IPS DF 6.9 (cell line): ENCODE data around the gene KRT25.

Experiments
- DNase-seq: peaks from one replicate; pipeline ENCODE4 v3.0.0-alpha.2; 2013; ENCODE audit warnings: low read depth, low spot score
- H3K27ac ChIP-seq: one replicate; pipeline ENCODE4 v1.5.1; 2013; ENCODE audit warnings: low read length, control low read depth
- H3K27me3 ChIP-seq: 2 replicates; pipeline ENCODE4 v1.6.1; 2013; ENCODE audit warnings: mild to moderate bottlenecking, low read length; ENCODE audit not compliant: control insufficient read depth, insufficient read depth
- H3K36me3 ChIP-seq: 2 replicates; pipeline ENCODE4 v1.6.1; 2013; ENCODE audit warnings: low read length; ENCODE audit not compliant: control insufficient read depth, insufficient read depth
- H3K4me1 ChIP-seq: 2 replicates; pipeline ENCODE4 v1.6.1; 2013; ENCODE audit warnings: low read length; ENCODE audit not compliant: control insufficient read depth, insufficient read depth
- H3K4me3 ChIP-seq: 2 replicates; pipeline ENCODE4 v1.5.1; 2013; ENCODE audit warnings: mild to moderate bottlenecking, low read length
- H3K9me3 ChIP-seq: 2 replicates; pipeline ENCODE4 v1.6.1; 2013; ENCODE audit warnings: low read length, inconsistent platforms; ENCODE audit not compliant: control insufficient read depth, insufficient read depth
- WGBS: extraction: QIAGEN DNeasy Blood & Tissue Kit; methylation state at CpG from one replicate; pipeline ENCODE4 v1.1.7; 2013; ENCODE audit warnings: mixed read lengths, missing lambda C conversion rate; ENCODE audit not compliant: insufficient read length, insufficient coverage; 5-methylcytosine and 5-hydroxymethylcytosine counted together

The KRT25 gene

DNA sequence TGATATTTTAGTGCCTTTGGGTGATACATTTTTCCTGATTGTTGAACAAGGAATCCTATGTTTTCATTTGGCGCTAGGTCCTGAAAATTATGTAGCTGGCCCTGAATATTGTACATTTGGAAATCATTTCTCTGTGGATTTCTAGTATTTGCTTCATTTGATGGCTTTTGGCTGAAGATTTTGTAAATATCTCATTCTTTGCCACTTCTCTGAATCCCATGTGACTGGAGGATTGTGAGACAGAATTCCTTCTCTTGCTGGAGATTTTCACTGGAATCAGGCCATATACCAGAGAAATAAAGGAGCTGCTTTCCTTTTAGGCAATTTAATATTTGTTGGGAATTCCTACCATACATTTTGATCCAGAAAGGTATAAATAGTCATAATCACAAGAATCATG is 36.0 kb upstream of the KRT25 start:
- Histone ChIP-seq H3K36me3 (no peaks in the 10 kb centered on the region), H3K4me3 (no peak overlapping the region), H3K27ac (no peak overlapping the region), H3K9me3 (no peaks in the 10 kb centered on the region), H3K27me3 (no peaks in the 10 kb centered on the region), H3K4me1 (no peaks in the 10 kb centered on the region)
- no CpG with 5 or more reads among the region's 1 CpG for WGBS
- no peak for DNase-seq

DNA sequence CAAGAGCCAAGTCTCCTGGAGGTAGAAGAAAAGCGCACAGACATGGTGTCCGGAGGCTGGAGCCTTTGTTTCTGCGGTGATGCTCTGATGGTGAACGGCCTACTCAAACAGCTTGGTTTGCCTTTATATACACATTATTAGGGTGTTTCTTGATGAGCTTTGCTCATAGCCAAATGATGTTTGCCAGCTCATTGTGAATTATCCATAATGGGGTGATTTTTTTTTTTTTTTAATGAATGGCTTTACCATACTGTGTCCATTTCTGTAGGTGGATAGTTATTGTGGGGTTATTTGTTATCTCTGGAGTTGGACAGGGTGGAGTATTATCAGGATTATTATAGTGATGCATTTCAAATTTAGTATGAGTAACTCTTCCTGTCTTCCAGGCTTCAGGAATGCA is 27.3 kb upstream of the KRT25 start, which contains the start of gene KRT27:
TSS of gene KRT27 (minus strand) at position 101 of the 400 bp plus-strand sequence. CDS start at position 44, 57 bp downstream.
- no peak for DNase-seq
- no CpG with 5 or more reads among the region's 4 CpGs for WGBS
- Histone ChIP-seq H3K36me3 (no peaks in the 10 kb centered on the region), H3K27ac (no peak within 1 kb of the TSS), H3K9me3 (no peaks in the 10 kb centered on the region), H3K4me3 (no peak within 1 kb of the TSS), H3K4me1 (no peaks in the 10 kb centered on the region), H3K27me3 (no peaks in the 10 kb centered on the region)

DNA sequence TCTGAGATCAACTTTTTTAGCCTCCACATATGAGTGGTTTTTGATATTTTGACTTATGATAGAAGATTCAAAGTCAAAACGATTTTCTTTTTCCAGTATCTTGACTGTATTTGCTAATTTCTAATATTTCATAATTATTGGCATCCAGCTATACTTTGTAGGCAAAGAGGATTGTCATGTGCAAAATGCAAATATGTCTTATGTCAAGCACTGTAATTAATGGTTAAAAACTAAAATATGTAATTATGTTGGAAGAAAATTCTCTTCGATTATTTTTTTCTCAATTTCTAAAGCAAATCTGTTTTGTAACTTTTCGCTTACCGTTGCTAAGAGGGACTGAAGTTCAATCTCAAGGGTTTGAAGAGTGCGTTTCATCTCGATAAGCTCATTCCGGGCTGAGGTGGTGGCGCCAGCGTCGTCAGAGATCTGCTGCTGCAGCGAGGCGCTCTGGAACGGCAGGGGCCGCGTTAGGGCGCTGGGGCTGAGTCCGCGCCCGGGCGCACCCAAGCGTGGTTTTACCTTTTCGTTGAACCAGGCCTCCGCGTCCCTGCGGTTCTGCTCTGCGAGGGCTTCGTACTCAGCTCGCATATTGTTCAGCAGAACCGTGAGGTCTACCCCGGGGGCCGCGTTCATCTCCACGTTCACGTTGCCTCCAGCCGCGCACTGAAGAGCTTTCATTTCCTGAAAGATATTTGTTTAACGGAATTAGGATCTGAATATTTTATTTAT is 24.2 kb upstream of the KRT25 start:
- no peaks in the 10 kb centered on the region for H3K36me3 ChIP-seq
- DNase-seq, result no peak
- no peaks in the 10 kb centered on the region for H3K4me1 ChIP-seq
- H3K9me3 ChIP-seq, result no peaks in the 10 kb centered on the region
- H3K27ac ChIP-seq, result no peak overlapping the region
- no peaks in the 10 kb centered on the region for H3K27me3 ChIP-seq
- H3K4me3 ChIP-seq, result no peak overlapping the region
- WGBS, result no CpG with 5 or more reads among the region's 37 CpGs

DNA sequence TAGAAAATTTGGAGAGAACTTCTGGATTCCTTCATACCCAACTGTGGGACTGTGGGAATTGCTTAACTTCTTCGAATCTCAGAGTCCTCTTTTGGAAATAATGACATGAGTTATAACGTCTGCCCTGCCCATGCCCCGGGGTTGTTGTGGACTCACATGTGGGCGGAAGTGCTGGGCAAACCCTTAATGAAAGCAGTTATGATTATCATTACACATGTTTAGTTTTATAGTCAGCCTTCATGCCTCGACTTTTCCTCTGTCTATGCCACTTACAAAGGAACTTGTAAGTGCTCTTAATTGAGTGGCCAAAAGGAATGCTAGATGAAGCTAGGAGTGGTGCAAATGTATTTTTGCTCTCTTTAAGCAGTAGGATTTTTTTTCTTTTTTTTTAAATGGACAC is 23.3 kb upstream of the KRT25 start:
- no CpG with 5 or more reads among the region's 5 CpGs for WGBS
- DNase-seq, result no peak
- no peaks in the 10 kb centered on the region for H3K27me3 ChIP-seq
- H3K9me3 ChIP-seq, result no peaks in the 10 kb centered on the region
- no peaks in the 10 kb centered on the region for H3K4me1 ChIP-seq
- H3K27ac ChIP-seq, result no peak overlapping the region
- no peak overlapping the region for H3K4me3 ChIP-seq
- no peaks in the 10 kb centered on the region for H3K36me3 ChIP-seq

DNA sequence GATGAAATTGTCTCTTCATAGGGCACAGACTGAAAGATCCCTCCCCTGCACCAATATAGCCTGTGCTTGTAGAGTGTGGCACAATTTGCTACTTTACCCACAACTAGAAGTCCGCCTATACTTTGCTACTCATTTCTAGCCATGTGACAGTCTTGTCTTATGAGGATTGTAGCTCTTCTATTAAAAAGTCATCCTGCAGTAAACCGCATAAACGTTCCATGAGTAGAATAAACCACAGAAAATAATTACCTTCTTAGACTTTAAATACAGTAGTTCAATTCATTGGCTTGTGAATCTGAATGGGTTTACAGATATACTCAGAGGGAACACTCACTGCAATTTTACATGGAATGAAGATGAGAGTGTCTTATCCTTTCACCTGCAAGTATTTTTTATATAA is 22.8 kb upstream of the KRT25 start:
- DNase-seq, result no peak
- Histone ChIP-seq H3K27me3 (no peaks in the 10 kb centered on the region), H3K4me1 (no peaks in the 10 kb centered on the region), H3K4me3 (no peak overlapping the region), H3K9me3 (no peaks in the 10 kb centered on the region), H3K27ac (no peak overlapping the region), H3K36me3 (no peaks in the 10 kb centered on the region)
- no CpG with 5 or more reads among the region's 3 CpGs for WGBS

DNA sequence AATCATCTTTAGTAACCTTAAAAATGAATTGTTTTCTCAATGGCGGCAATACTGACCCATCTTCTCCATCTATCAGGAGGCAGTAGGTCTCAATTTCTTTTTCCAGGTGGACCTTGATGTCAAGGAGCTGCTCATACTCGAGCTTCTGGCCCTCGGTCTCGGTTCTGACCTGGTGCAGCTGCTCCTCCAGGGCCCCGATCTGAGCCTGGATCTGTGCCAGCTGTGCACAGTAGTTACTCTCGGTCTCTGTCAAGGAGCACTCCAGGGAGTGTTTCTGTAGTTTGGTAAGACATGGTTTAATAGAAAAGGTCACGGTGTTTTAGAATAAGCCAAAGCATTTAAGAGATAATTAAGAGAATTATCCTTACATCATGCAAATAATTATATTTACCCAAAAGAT is 22.3 kb upstream of the KRT25 start:
- Histone ChIP-seq H3K4me1 (no peaks in the 10 kb centered on the region), H3K27ac (no peak overlapping the region), H3K27me3 (no peaks in the 10 kb centered on the region), H3K9me3 (no peaks in the 10 kb centered on the region), H3K4me3 (no peak overlapping the region), H3K36me3 (no peaks in the 10 kb centered on the region)
- DNase-seq, result no peak
- no CpG with 5 or more reads among the region's 7 CpGs for WGBS

DNA sequence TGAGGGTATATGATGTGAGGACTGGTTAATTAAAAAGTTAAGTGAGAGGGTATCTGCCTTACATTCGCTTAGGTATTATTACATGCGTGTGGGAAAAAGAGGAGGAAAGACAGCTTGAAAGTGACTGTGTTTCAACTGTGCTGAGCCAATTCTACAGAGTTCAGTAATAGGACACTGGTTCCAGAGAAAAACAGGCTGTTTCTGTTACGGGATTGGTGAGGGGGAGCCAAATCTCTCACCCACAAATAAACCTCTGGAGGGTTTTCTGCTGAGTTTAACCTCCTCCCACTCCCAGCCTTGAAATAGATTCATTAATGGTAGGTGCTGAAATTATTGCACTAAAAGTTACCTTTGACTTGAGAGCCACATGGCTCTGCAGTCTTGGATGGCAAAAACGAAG is 20.8 kb upstream of the KRT25 start:
- no peaks in the 10 kb centered on the region for H3K4me1 ChIP-seq
- H3K4me3 ChIP-seq, result no peak overlapping the region
- no peak overlapping the region for H3K27ac ChIP-seq
- DNase-seq, result no peak
- no peaks in the 10 kb centered on the region for H3K36me3 ChIP-seq
- no peaks in the 10 kb centered on the region for H3K9me3 ChIP-seq
- no peaks in the 10 kb centered on the region for H3K27me3 ChIP-seq
- WGBS, result no CpG with 5 or more reads among the region's 4 CpGs

DNA sequence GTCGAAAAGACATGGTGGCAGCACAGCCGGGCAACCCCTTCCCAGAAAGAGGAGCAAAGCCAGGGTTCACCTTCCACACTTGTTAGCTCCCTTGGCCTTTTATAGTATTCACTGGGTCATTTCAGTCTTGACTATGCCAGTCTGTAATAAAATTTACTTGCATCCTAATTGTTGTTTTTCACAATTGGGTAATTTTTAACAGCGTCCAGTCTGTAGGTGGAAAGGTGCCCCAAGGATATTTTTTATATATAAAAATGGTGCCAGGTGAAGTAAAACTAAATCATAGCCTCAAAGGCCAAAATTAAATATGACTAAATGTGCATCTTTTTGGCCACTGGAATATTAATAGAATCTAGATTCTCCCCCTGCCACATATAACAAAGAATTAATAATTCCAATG is 17.0 kb upstream of the KRT25 start, which contains the start of gene KRT26:
TSS of gene KRT26 (minus strand) at position 101 of the 400 bp plus-strand sequence. CDS start at position 13, 88 bp downstream.
- H3K4me3 ChIP-seq, result no peak within 1 kb of the TSS
- no peaks in the 10 kb centered on the region for H3K27me3 ChIP-seq
- no peak for DNase-seq
- no CpG with 5 or more reads among the region's 3 CpGs for WGBS
- no peaks in the 10 kb centered on the region for H3K4me1 ChIP-seq
- H3K27ac ChIP-seq, result no peak within 1 kb of the TSS
- no peaks in the 10 kb centered on the region for H3K36me3 ChIP-seq
- H3K9me3 ChIP-seq, result no peaks in the 10 kb centered on the region

DNA sequence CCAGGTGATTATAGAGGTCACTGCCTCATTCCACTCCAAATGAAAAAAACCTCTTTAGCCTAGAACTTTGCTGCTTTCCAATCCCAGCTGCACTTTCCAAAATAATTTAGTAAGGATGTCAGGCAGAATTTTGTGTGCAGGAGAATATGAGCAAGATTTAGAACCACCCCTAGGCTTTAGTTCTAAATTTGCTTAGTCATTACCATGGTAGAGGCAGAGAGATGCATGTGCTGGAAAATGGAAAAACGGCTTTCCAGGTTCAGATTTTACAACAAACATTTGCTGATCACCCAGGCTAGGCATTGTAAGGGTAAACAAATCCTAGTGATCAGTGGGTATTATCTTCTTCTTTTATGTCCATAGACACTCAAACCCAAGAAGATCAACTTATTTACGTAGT is 10.5 kb upstream of the KRT25 start:
- whole genome bisulfite sequencing, result no CpG with 5 or more reads among the region's 2 CpGs
- H3K27me3 ChIP-seq, result no peaks in the 10 kb centered on the region
- no peak for DNase-seq

DNA sequence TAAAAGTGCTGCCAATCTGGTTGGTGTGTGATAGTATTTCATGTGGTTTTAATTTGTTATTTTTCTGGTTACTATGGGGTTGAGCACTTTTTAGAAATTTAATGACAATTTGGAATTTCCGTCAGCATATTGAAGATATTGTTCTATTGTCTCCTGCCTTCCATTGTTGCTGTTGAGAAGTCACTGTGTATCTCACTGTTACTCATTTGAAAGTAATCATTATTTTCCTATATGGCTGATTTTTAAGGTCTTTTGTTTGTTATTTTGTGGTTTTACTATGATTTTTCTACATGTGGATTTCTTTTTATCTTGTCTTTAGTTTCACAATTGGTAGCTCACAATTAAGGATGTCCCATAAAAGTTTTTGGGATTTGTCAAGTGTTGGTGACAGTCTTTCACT is 8.6 kb upstream of the KRT25 start:
- Histone ChIP-seq H3K27ac (no peak overlapping the region), H3K4me1 (no peaks in the 10 kb centered on the region), H3K36me3 (no peaks in the 10 kb centered on the region), H3K4me3 (no peak overlapping the region), H3K9me3 (peaks cover 2% of the 10 kb centered on the region; the same call in 1 of the 2 replicates), H3K27me3 (no peaks in the 10 kb centered on the region)
- DNase-seq, result no peak
- WGBS, result no CpG with 5 or more reads among the region's 1 CpG

More for the DNA sequence above, 10.5 kb upstream of the KRT25 start:
- no peaks in the 10 kb centered on the region for H3K4me1 ChIP-seq
- no peak overlapping the region for H3K27ac ChIP-seq
- H3K36me3 ChIP-seq, result no peaks in the 10 kb centered on the region
- peaks cover 2% of the 10 kb centered on the region; the same call in 1 of the 2 replicates for H3K9me3 ChIP-seq
- no peak overlapping the region for H3K4me3 ChIP-seq
